IPS DF 19.7 (cell line): ENCODE results near the gene SH3BP5.

Experiments used
- DNase-seq: peaks from one replicate; pipeline ENCODE4 v3.0.0-alpha.2; 2013; ENCODE audit warnings: low read depth, low spot score

The SH3BP5 gene

GRCh38 chr3:15347063-15347736 lies 14.8 kb upstream of the SH3BP5 start:
- DNase-seq: no peak

GRCh38 chr3:15346516-15346915 lies 14.1 kb upstream of the SH3BP5 start:
- no peak for DNase-seq

- DNase-seq: no peak
Observed at GRCh38 chr3:15345608-15346137, 13.3 kb upstream of the SH3BP5 start.

- no peak for DNase-seq
Observed at GRCh38 chr3:15345066-15345607, 12.8 kb upstream of the SH3BP5 start.

- no peak for DNase-seq
Observed at GRCh38 chr3:15342945-15343344, 10.6 kb upstream of the SH3BP5 start.

GRCh38 chr3:15342246-15342645 lies 9.9 kb upstream of the SH3BP5 start:
- DNase-seq: no peak

GRCh38 chr3:15341030-15341726 lies 8.8 kb upstream of the SH3BP5 start:
- no peak for DNase-seq

GRCh38 chr3:15339786-15340215 lies 7.4 kb upstream of the SH3BP5 start:
- DNase-seq: no peak

GRCh38 chr3:15339001-15339400 lies 6.6 kb upstream of the SH3BP5 start:
- DNase-seq: no peak

- no peak for DNase-seq
Observed at GRCh38 chr3:15337963-15338362, 5.6 kb upstream of the SH3BP5 start.

- no peak for DNase-seq
Observed at GRCh38 chr3:15336057-15336456, 3.7 kb upstream of the SH3BP5 start.

- no peak for DNase-seq
Observed at GRCh38 chr3:15333956-15334263, 1.5 kb upstream of the SH3BP5 start.

- DNase-seq: no peak
Observed at GRCh38 chr3:15333099-15333955, 941 bp upstream of the SH3BP5 start.

- no peak for DNase-seq
Observed at GRCh38 chr3:15331606-15332404, 581 bp downstream of the SH3BP5 start.

- no peak for DNase-seq
Observed at GRCh38 chr3:15331072-15331605, 1.2 kb downstream of the SH3BP5 start.

GRCh38 chr3:15330031-15330596 lies 2.3 kb downstream of the SH3BP5 start:
- no peak for DNase-seq

GRCh38 chr3:15329046-15330005 lies 3.1 kb downstream of the SH3BP5 start:
- no peak for DNase-seq

- no peak for DNase-seq
Observed at GRCh38 chr3:15327941-15328340, 4.4 kb downstream of the SH3BP5 start.

- no peak for DNase-seq
Observed at GRCh38 chr3:15326673-15327072, 5.7 kb downstream of the SH3BP5 start.
